ENCODE data around the gene ATG14.
A peak's percentile ranks its signal among the peaks of the same experiment; 100 is the strongest.
"Not testable (repeated sequence)": the region's sequence is repeated elsewhere in the genome, so short reads cannot be mapped to it uniquely, and the experiment has no call there.

Gene ATG14

DNA sequence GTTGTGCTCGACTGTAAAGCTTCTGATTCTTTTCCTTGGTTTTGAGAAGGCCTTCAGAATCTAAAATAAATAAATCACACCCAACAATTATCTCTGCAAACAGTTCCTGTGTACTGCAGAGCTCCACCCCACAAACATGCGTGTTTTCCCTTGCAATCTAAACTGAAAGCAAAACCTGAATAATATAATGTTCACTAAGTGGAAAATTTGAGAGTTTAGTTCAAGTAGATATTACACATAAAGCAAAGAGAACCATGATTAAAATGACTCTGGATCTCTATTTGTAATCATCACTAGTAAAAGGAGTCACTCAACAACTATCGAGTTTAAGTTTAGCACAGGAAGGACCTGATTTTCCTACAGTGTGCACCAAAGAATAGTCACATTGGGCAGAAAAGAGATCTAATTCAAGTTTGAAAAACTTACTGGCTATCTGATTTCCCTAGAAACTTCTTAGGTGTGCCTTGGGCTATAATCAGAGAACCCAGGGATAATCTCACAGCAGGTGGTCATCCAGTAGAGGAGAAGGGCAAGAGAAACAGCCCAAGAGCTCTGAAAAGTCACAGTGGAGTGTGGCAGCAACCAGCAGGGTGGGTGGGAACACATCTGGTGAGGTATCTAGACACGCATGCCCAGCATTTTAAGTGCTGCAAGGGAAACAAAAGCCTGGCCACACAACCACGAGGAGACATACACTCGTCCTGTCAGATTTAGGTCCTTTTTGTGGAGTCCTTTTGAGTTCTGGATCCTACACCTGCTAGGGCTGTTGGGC, 25.4 kb downstream of the ATG14 start:
- DNase-seq: no peak

DNA sequence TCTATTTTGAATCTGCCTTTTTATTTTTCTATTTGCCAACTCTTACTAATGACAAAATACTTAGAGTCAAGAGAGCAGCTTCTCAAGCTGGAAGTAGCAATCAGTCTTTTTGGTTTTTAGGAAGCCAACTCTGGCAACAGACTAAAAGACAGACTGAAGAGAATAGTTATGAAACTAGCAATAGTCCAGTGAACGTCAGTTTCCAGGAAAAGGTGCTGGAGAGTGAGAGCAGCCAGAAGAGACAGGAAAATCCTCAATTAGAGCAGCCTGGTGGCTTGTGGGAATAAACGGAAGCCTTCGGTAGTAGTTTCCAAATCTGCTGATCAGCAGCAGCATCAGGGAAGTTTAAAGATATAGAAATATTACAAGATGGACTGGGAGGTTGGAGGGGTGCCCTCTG, 27.1 kb downstream of the ATG14 start:
- no peak for DNase-seq

DNA sequence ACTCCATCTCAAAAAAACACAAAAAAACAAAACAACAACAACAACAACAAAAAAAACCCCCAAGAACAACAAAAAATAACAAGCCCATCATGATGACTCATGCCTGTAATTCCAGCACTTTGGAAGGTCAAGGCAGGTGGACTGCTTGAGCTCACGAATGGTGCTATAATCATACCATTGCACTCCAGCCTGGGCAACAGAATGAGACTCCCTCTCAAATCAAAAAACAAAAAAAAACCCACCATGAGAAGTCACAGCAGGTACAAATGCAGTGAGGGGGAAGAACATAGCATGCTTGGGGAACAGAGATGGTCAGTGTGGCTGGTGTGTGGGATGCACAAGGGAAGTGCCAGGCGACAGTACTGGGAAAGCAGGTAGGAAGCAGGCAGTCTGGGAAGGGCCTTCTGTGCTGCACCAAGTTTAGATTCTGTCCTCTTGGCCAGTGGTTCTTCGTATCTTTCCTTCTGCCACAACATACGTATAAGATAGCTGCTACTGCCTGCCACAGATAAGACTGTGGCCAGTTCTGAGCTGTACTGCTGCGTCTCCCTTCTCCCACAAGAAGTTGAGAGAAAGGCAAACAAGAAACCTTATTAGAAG, 28.0 kb downstream of the ATG14 start:
- no peak for DNase-seq

DNA sequence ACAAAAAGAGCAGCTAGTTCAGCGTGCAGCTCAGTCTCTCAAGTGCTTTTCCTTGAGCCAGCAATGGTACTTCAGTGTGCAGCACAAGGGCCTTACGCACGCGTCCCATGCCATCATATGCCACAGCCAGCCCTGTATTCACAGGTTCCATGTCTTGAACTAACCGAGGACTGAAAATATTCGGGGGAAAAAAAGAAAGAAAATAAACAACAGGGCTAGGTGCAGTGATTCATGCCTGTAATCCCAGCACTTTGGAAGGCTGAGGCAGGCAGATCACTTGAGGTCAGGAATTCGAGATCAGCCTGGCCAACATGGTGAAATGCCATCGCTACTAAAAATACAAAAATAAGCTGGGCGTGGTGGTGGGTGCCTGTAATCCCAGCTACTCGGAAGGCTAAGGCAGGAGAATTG, 28.6 kb downstream of the ATG14 start:
- DNase-seq: not testable (repeated sequence)

DNA sequence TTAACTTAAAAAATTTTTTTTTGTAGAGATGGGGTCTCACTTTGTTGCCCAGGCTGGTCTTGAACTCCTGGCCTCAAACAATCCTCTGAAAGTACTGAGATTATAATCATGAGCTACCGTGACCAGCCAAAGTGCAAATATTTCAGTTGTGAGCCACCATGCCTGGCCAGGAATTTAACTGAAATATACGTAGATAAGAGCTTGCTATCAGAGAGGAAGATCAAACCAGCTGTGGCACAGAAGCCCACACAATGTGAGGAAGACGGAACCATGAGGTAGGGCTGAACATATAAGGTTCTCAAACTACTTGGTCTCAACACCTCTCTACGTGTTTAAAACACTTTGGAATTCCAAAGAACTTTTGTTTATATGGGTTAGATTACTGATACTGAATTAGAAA, 29.1 kb downstream of the ATG14 start:
- no peak for DNase-seq

DNA sequence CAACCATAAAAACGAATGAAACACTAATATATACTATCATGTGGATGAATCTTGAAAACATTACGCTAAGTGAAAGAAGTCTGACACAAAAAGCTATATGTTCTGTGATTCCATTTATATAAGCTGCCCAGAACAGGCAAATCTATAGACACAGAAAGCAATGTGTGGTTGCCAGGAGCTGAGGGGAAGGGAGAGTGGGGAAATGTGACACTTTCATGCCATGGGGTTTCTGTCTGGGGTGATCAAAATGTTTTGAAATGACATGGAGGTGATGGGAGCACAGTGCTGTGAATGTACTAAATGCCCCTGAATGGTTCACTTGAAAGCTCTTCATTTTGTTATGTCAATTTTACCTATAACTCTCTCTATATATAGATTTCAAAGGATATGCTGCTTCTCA, 30.1 kb downstream of the ATG14 start:
- no peak for DNase-seq

DNA sequence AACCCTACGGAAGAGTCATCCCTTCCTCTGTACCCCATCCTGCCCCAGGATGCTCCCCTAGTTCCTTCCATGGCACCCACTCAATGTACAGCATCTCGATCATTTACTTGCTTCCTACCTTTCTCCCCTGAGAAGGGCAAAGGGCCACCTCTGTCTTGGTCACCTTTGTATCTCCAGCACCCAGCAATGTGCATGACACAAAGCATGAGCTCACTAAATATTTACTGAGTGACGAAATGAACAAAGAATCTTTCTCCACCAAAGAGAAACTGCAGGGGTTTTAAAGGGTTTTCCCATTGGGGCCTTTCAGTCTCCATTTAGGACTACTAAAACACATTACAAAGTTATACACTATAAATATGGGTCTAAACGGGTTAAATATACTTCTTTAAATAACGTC, 30.6 kb downstream of the ATG14 start:
- DNase-seq: no peak

DNA sequence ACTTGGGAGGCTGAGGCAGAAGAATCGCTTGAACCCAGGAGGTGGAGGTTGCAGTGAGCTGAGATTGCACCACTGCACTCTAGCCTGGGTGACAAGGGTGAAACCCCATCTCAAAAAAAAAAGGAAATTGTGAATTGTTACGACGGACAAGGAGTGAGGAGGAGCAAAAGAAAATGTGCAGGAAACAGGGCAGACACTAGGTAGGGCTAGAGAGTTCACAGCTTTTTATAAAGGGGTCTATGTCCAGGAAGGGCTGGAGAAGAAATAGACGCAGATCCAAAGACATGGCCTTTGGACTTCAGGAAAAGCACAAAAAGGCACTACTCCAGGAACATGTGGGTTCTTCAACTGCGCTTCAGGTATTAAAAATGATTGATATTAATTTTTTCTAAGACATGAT, 34.4 kb downstream of the ATG14 start:
- no peak for DNase-seq

DNA sequence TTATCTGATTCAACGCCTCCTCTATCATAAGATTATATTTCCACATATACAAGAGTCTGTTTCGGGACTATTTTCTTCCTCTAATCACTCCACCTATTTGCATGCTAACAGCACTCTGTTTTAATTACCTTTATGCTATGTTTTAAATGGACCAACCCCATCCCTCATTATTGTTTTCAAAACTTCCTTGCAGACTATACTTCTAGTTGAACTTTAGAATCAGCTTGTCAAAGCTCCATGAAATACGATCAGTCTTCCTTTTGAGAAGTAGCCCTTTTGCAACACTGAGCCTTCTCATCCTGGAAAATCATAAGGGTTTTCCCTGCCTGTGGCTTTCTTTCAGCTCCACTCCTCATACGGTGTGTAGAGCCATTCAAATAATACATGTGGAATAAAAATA, 36.9 kb downstream of the ATG14 start:
- no peak for DNase-seq

DNA sequence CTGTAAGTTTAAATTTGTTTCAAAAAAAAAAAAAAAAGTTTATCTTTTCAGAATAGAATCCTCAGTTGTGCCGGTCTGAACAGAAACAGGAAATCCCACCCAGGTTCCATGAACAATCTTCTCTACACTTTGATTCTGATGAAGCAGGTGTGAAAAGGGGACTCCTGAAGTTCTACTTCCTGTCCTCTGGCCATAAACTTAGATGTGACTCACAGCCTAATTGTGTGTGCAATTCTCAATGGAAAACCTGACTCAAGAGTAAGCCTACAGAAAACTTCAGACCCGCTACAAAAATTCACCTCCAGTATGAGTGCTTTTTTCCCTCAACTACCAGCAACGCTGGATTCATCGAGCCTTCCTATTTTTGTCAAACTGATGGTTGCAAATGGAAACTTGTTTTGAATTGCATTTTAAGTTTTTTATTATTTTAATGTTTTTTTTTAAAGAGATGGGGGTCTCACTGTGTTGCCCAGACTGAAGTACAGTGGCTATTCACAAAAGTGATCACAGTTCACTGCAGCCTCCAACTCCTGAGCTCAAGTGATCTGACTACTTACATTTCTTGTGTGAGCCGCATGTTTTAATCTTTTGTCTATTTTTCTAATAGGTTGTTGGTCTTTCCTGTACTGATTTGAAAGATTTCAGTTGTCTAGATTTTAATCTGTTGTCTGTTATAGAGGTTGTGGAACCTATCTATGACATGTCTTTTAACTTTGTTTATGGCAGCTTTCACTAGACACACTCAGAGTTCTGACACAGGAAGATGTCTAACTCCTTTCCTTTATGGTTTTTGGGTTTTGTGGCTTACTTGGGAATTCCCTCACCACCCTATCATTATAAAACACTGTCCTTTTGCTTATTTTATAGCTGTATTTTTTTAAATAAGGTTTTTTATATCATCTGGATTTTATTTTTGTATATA, 37.6 kb downstream of the ATG14 start:
- no peak for DNase-seq

DNA sequence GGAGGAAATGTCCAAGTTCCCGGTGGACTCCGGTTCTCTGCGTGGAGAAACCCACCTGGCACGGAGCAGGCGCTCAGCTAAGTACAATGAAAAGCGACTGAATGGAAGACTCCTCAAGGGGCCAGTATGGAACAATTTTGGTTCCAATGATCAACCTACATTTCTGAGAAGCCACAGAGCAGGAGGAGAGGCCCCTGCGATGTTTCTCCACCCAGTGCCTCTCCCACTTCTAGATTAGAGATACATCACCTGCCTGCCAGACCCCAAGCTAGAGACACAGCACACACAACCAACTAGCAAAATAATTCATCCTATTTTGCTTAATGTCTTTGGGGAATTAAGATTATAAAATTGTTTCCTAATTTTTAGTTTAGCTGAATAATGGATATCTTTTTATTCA, 38.8 kb downstream of the ATG14 start:
- no peak for DNase-seq

DNA sequence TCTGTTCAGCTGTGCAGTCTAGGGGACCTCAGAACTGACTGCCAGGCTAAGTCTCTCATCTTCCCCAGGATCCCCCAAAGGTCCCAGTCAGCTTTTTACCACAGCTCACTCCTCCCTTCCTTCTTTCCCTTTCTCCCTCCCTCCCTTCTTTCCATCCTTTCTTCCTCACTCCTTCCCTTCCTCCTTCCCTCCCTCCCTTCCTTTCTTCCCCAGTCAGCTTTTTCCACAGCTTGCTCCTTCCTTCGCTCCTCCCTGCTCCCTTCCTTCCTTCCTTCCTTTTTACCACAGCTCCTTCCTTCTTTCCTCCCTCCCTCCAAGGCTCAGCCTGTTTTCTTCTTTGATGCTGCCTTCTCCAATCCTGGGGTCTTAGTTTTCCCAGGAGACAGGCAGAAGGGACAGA, 39.2 kb downstream of the ATG14 start:
- DNase-seq: no peak

DNA sequence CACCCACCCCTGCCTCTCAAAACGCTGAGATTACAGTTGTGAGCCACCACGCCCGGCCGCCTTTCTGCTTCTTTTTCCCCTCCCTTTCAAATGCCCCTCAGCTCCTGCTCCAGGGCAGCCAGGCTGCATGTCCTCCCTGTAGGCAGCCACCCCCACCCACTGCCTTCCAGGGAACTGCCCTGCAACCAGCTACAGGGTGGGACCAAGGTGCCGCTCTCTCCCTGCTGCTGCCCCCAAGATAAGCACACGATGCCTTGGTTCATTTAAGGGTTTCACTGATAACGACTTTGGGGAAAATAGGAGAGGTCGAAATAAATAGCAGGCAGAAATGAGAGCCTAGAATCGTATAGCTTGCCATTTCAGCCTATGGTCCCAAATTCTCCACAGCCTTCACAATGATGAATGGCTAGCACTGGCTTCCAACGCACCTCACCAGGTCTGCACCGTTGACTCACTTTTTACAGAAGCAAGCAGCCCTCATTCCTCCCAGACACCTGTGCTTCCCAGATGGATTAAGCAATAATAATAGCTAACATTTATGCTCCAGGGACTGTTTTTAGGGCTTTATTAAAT, 40.7 kb downstream of the ATG14 start:
- no peak for DNase-seq

DNA sequence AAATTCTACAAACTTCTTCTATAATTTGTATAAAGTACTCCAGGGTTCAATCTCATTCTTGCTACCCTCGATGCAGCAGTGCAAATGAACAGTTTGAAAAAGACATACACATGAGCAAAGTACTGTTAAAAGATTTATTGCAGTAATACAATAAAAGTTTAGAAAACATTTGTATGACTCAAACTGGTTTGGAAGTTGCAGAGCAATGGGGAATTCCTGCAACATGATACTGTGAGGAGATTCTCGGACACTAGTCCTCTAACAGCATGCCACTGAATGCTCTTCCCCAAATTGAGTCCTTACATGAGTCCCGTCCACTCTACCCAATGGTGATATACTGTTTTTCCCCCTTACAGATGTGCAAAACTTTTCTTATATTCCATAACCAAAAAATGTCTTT, 45.4 kb downstream of the ATG14 start:
- no peak for DNase-seq

DNA sequence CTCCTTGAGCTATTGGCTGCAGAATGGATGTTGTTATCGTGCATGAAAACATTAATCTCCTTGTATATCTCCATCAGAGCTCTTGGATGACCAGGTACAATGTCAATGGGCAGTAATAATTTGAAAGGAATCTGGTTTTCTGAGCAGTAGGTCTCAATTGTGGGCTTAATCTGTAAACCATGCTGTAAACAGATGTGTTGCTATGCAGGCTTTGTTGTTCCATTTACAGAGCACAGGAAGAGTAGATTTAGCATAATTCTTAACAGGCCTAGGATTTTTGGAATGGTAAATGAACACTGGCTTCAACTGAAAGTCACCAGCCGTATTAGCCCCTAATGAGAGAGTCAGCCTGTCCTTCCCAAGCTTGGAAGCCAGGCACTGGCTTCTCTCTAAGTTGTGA, 50.4 kb downstream of the ATG14 start:
- no peak for DNase-seq

DNA sequence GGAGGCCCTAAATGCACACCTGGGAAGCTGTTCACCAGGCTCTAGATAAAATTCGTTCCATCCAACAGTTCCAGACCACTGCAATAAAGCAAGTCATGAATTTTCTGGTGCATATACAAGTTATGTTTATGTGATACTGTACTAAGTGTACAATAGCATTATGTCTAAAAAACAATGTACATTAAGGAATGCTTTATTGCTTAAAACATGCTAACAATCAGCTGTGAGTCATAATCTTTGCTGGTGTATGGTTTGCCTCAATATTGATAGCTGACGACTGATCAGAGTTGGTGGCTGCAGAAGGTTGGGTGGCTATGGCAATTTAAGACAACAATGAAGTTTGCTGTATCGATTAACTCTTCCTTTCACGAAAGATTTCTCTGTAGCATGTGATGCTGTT, 52.3 kb downstream of the ATG14 start:
- DNase-seq: no peak

DNA sequence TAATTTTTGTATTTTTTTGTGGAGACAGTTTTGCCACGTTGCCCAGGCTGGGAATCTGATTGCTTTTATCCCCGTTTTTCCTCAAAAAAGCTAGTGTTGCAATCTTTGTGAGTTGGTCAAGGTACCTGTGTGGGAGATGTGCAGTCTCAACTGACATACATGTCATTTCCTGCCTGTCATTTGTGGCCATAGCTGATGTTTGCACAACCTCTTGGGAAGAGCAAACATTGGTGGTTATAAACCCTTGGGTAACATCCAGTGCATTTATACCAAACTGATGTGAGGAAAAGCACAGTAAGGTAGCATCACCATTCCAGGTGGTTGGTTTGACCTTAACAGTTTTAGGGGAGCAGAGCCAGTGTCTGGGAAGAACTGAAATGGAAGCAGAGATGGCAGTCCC, 54.7 kb downstream of the ATG14 start:
- peak; percentile 73 to 77 for DNase-seq

DNA sequence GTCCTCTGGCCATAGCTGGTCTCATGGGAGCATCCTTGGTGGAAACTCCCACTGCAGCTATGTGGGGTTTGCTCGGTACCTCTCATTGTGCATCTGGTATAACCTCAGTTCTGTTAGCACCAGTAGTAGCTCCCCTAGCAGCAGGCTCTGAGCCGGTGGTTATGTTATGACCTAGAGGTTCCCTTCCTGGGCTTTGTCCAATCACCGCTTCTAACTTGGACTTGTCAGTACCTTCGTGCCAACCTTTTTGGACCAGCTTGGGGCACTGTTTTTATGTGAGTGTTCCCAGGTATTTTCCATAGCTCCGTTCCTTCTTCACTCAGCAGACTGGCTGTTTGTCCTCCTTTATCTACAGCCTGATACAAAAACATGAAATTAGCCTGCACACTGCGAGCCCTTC, 55.7 kb downstream of the ATG14 start:
- no peak for DNase-seq

DNA sequence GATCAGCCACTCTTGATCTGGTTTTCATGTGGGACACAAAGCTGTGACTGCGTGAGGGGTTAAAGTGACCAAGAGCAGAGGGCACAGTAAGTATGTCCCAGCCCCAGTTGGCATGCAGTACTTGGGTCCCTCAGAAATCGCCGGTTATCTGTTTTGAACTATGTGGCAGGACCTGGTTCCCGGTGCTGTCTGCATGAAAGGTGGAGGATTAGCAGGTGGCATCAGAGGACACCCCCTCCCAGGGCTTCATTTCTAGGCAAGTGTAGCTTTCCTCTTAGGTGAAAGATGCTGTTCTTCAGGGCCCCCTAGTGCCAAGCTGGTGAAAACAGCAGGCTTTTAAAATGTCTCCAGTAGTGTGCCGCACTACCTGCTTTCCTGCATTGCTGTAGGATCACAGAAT, 57.1 kb downstream of the ATG14 start:
- DNase-seq: peak; percentile 76 to 88

DNA sequence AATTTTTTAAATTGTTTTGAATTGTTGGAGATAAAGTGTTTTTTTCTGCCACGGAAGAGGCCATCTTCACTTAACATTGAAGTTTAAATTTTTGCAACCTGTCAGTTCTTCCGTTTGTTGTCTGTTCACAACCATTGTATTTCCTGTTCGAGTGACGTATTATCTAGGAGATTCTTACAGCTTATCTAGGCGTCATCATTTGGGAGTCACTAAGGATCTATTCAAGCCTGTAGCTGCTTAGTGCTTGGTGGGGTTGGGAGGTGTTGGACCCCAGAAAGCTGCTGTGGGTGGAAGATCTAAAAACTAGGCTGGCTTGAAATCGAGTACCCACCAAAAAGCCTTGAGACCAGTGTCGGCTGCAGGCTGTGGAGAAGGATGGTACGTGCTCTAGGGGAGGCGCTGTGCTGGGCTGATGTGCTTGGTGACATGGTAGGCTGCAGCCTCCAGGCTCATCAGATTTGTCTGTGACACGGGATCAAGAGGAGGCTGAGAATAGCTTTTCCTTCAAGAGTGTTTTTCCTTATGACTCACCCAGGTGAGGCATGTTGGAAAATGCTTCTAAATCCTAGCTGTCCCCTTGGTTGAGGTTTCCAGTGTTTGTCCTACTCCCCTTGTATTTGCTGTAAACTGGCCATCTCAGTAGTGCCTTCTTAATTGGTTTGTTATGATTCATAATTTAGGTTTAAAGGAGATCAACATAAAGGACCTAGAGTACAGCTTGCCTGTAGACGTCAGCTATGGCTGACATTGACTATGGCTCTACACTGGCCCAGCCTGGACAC, 57.8 kb downstream of the ATG14 start:
- no peak for DNase-seq

DNA sequence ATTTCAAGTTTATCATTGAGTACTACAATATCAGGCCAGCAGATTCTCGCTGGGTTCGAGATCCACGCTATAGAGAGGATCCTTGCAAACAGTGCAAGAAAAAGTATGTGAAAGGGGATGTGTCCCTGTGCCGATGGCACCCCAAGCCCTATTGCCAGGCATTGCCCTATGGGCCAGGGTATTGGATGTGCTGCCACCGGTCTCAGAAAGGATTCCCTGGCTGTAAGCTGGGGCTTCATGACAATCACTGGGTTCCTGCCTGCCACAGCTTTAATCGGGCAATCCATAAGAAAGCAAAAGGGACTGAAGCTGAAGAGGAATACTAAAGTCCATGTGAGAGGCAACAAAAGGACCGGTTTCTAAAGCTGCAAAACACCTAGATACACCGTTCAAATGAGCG, 59.4 kb downstream of the ATG14 start:
- no peak for DNase-seq

DNA sequence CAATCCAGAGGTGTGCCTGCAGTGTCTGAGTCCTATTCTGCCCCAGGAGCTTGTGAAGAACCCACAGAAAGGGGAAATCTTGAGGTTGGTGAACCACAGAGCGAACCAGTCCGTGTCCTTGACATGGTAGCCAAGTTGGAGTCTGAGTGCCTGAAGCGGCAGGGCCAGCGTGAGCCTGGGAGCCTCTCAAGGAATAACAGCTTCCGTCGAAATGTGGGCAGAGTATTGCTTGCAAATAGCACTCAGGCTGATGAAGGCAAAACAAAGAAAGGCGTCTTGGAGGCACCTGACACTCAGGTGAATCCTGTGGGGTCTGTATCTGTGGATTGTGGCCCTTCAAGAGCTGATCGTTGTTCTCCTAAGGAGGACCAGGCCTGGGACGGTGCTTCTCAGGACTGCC, 60.5 kb downstream of the ATG14 start:
- DNase-seq: no peak

DNA sequence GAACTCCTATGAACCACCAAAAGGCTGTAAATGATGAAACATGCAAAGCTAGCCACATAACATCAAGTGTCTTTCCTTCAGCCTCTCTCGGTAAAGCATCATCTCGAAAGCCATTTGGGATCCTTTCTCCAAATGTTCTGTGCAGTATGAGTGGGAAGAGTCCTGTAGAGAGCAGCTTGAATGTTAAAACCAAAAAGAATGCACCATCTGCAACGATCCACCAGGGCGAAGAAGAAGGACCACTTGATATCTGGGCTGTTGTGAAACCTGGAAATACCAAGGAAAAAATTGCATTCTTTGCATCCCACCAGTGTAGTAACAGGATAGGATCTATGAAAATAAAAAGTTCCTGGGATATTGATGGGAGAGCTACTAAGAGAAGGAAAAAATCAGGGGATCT, 61.2 kb downstream of the ATG14 start:
- DNase-seq: no peak

All from SHP77 (cell line).